GM21737 (cell line): ENCODE measurements around the gene LLGL2.

ENCODE experiments used
- ATAC-seq: cut with Tn5 transposase; IDR thresholded peaks from one replicate; pipeline ENCODE4 v1.9.1; 2021; ENCODE audit warnings: mild to moderate bottlenecking, moderate library complexity; ENCODE audit not compliant: unreplicated experiment

The LLGL2 gene

DNA sequence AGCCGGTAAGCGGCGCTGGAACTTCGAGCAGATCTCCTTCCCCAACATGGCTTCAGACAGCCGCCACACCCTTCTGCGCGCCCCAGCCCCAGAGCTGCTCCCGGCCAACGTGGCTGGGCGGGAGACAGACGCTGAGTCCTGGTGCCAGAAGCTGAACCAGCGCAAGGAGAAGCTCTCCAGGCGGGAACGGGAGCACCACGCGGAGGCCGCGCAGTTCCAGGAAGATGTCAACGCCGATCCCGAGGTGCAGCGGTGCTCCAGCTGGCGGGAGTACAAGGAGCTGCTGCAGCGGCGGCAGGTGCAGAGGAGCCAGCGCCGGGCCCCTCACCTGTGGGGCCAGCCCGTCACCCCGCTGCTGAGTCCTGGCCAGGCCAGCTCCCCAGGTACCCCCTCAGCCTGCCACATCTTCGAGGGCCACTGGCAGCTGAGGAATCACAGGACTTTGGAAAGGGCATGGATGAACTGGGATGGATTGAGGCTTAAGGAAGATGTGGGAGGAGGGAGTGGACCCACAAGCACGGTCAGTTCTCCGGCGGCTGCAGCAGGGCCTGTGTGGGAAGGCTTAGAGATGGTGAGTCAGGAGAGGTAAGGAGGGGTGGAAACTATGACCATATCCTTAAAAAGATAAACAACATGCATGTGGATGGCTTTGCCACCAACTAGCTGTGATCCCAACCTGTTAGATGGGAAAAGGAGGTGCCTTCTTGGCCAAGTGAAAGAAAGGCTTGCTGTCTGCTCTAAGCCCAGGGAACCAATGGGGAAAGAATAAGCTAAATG is 3.4 kb upstream of the LLGL2 start:
- ATAC-seq, result no peak

DNA sequence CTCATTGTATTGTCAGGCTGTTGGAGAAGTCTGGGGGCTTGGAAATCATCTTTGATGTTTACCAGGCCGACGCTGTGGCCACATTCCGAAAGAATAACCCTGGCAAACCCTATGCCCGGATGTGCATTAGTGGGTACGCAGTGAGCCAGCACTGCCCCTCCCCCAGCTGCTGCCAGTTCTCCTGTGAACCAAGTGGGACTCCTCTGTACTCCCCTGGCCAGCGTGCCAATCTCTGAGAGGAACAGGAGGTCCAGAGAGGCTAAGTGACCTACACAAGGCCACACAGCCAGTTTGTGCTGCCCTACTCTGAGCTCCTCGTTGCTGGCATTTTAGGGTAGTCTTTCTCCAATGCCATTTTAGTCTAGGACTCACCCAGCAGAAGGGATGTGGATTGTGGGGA is 1.9 kb upstream of the LLGL2 start:
- ATAC-seq, result no peak

DNA sequence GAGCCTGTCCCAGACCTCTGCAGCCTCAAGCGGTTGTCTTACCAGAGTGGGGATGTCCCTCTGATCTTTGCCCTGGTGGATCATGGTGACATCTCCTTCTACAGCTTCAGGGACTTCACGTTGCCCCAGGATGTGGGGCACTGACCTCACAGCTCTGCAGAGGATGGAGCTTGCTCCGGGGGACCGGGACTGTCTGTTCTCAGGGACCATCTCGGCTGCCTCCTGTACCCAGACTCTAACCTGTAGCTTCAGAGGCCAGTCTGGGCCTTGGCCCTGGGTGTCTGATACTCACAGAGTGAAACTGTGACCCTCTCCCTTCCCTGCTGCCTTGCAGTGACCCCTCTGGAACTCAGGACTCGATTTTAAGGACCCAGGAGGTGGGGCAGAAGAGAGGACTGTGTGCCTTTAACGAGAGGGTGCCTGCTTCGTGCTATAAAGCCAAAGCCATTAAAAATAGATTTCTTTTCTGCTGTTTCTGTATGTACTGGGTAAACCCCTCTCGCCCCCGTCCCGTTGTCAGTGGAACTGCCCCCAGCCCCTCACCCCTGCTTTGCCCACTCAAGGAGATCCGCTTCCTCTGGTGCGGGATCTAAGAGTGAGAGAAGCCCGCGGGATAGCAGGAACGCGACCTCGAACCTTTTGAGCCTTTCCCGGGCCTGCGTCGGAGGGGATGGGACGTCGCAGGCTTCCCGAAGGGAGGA is 1.1 kb upstream of the LLGL2 start:
- ATAC-seq, result no peak

DNA sequence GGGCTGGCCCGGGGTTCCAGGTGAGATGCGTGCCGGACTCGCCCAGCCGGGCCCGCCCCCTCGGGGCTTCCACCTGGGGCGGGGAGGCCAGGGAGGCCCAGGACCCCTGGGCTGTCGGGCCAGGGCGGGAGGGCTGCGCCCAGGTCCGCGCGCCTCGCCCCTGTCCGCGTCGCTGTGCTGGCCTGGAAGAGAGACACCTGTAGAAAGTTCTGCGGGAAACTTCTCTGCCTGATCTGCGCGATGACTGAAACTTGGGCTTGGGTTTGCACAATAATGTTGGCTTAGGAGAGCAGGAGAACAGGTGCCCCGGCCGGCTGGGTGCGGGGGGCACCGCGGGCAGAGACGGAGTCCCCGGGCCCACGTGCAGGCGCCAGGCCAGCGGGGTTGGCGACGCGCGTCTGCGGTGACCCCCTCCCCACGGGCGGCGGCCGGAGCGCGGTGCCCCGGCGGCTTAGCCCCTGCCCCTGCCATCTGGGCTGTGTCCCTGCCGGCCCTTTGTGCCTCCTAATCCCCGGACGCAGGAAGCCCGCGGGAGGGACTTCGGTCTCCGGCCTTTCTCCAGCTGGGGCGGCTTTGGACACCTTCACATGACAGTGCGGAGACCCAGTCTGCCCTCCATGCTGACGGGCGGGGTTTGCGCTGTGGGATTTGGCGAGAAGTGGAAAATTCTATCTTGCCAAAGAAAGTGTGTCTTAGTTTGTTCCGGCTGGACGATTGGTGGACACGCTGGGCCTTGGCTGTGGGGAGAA is 483 bp downstream of the LLGL2 start:
- ATAC-seq, result peak; percentile 2

DNA sequence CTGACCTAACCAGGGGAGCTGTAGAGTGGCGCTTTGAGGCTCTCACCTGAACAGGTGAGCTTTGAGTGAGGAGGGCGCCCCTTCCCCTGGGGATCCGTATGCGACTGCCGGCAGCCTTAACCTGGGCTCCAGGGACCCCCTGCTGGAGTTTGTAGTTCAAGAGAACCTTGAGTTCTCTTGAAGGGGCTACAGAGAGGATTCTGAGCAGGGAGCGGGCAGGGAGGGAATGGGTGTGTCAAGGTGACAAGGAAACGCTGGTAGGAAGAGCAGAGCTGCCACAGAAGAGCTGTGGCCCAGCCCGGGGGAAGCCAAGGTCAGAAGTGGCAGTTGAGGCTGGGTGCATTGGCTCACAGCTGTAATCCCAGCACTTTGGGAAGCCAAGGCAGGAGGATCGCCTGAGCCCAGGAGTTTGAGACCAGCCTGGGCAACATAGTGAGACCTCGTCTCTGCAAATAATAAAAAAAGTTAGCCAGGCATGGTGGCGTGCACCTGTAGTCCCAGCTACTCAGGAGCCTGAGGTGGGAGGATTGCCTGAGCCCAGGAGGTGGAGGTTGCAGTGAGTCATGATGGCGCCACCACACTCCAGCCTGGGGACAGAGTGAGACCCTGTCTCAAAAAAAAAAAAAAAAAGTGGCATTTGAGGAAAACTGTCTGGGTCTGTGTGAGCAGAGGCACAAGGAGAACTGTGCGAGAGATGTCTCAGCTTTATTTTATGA is 1.2 kb downstream of the LLGL2 start:
- ATAC-seq, result no peak

DNA sequence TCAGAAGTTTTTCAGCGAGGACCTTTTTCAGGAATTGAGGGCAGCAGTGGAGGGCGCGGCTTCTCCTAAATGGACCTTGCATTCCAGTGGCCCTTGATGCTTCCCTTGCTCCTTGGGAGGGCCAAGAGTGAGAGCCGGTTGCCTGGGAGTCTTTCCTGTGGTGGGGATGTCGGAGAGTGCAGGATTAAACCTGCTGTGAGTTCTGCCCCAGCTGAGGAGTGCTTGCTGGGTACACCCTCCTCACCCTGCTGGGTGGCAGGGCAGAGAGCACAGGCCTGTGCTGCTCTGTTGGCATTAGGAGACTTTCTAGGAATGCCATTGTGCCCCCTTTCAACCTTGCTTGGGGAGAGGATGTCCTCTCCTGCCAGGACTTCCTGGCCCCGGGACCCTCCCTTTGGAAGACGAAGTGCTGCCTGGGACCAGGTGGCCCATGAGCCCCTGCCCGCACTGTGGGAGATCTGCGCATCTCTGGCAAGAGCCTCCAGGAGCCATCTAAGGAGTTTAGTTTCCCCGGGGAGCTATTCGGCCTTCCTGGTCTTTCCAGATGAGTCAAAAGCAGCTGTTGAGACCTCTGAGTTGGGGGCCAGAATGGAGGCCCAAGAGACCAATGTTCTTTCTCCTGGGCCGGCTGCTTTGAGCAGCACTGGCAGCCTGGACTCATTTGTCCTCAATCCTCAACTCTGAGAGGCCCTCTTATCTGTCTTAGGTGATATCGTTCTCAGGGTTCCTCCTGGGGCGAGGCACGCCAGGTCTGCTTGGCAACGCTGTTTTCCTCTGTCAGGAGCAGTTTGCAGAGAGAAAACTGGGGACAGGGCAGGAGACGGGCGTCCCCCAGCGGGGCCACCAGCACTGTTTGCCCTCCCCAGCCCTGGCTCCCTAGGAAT is 5.6 kb downstream of the LLGL2 start:
- no peak for ATAC-seq

DNA sequence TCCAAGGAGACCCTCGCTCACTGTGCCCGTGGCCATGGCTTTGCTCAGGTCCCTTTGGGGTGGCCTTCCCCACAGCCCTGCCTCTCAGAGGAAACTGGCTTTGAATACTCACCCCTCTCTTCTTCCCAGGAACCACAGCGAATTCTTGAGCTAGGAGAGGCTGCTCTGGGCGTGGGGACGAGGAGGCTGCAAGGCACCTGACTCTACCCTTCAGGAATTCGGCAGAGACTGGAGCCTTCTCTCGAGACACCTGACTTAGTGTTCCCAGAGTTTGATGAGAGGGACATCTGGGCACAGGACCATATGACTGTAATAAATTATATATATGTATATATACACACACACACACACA is 6.2 kb downstream of the LLGL2 start:
- ATAC-seq, result no peak

DNA sequence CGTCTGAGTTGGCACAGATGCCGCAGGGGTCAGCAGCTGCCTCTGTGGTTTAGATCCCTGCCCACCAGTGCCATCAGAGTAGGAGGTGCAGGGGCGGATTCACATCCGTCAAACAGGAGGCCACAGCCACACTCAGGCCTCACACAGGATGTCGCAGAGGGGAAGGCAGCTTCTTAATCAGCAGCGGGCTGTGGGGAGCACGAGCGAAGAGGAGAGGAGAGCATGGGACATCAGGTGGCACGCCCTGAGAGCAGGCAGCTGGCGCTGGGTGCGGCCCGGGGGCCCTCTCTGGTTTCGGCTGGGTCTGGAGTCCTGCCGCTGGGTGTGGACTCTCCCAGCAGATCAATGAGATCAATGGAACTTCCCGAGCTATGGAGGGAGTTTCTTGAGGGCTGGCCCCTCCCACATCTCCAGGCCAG is 9.6 kb downstream of the LLGL2 start:
- no peak for ATAC-seq

DNA sequence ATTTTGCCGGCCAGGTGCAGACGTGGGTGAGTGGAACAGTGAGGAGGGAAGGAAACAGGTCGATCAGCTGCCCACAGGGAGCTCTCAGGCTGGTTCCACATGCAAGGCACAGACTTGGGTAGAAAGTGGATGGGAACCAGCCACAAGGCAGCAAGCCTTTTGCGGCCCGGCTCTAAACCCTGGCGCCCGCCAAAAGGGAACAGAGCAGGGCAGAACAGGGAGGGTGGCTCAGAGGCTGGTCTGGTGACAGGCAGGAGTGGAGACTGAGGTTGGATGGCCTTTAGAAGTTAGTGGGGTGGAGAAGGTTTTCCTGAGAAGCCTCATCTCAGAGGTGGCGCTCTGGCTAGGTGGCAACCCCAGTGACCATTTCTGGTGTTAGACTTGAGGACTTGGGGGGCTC is 10.4 kb downstream of the LLGL2 start:
- ATAC-seq, result no peak

DNA sequence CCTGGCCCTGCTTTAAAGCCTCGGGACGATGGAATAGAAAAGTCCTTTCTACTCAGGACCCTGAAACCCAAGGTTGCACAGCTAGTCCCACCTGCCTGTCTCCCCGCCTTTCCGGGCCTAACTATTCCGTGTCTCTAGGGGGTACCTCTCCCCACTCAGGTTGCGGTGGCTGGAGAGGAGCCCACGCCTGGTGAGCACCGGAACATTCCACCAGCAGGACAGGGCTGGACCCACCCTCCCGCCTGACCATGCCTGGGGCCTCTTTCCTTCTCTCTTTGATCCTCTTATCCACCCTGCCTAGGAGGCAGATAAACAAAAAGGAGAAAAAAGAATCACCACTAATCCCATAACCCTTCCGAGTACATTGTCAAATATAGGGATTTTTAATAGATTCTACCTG is 10.9 kb downstream of the LLGL2 start:
- no peak for ATAC-seq

DNA sequence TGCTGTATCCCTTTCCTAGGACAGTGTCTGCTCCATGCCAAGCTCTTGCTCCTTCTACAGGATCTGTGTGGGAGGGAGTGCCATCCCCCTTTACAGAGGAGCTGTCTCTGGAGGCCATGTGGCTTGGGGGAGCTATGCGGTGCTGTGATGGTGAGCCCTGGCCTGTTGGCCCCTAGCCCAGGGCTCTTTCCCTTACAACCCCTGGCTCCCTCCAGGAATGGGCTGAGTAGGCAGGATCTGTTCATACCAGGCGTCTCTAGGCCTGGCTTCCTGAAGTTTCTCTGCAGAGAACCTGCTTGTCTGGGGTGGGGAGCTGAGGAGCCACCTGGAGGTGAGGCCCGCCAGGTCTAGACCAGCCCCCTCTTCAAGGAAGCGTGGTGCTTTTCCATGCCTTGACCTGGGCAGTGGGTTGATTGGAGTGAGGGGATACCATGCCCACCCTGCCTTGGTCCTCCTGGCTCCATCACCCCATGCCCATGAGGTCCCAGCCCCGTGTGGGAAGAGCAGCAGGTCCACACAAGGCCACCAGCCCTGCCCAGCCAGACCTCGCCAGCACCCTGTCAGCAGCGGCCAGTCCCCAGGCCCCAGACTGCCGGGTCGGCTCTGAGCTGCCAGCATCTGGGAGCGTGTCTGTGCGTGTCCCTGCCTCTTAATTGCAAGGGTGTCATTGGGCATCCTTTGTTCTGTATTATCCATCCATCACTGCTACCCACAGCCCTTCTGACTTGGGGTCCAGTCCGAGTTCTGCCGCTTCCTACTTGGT is 14.7 kb downstream of the LLGL2 start:
- ATAC-seq, result no peak

DNA sequence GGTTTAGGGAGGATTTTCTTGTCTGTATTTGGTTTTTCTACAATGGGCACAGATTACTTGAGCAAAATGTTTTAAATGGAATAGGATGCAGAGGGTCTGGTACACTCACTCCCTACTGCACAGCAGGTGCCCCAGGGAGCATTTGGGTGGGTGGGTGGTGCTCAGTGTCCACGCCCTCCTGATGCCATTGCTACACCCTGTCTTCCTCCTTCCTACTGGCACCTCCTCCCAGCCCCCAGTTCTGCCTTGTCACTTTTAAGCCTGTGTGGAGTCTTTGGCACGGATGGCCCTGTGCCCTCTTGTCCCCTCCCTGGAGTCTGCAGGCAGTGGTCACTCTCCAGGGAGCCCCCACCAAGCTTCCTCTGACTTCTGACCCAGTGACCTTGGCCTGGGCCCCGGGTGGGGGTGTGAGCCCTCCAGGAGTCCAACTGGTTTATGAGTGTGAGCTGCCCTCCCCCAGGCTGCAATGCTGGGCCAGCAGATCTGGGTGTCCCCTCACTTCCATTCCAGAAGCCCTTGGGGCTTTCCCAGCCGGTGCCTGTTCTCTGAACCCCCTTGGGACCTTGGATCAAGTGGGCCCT is 15.5 kb downstream of the LLGL2 start:
- no peak for ATAC-seq

DNA sequence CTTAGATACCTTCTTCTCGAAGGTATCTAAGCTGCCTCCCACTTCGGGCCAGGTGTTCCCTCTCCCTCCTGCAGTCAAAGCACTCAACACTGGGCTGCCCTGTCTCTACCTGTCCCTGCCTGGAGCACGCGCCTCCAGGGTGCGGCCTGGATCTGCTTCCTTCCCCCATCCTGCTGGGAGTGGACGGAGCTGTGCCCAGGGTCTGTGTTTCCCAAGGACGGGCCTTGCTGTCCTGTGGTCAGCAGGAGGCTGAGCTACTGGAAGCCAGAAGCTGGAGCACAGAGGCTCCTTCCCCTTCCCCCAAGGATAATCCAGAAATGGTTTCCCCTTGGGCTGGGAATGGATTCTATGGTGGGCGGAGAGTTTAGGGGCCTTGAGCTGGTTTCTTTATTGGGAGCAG is 16.7 kb downstream of the LLGL2 start:
- no peak for ATAC-seq

DNA sequence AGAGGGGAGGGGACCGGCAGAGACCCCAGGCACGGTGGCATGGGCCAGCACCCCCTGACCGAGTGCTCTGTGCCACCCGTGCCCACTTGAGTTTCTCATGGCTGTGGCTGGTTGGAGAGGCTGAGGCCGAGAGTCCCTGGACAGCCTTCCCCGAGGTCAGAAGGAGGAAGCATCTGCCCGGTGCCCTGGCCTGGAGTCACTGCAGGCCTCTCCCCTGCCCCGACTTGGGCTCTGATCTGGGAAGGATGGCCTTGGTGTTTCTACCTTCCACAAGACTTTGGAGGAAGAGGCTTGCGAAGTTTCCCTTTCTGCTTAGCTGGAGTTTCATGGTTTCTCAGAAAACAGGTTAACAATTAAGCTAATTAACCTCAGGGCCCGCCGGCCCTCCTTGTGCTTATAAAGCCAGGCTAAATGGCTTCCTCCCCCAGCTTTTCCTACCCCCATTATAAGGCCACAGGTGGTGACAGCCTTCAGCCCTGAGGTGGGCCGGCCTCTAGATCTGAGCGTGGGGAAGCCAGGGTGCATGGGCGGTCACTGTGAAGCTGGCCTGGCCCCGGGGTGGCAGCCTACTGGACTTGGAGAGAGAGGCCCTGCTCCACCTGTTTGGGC is 17.3 kb downstream of the LLGL2 start:
- no peak for ATAC-seq

DNA sequence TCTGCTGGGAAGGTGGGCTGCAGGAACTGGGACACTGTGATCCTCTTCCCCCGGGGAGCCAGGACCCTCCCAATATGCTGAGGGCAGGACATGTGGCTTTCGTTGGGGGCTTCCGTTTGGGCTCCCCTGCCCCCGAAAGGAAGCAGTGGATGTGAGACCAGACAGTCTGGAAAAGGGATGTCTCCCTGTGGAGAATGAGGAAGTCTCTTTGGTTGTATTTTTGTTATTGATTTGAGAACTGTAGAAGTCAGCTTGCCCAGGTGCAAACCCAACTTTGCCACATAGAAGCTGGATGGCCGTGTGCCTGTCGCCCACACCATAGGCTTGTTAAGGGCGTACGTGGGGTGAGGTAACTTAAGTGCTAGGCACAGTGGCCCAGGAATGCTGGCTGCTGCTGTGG is 18.8 kb downstream of the LLGL2 start:
- ATAC-seq, result no peak

DNA sequence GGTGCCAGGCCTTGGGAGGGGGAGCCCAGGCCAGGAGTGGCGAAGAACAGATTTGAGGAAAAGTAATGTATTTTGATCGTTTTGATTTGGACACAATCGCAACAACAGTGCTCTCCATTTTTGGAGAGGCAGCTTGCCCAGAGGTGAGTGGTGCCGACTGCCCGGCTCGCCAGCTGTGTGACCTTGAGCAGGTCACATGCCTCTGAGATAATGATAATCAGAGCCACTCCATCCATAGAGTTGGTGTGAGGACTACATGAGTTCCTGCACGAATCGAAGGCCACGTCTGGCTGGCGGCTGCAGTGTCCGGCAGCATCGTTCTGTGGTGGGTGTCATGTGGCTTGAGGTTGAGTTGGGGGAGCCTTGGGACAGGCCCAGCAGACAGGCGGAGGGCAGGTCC is 20.7 kb downstream of the LLGL2 start:
- ATAC-seq, result no peak

DNA sequence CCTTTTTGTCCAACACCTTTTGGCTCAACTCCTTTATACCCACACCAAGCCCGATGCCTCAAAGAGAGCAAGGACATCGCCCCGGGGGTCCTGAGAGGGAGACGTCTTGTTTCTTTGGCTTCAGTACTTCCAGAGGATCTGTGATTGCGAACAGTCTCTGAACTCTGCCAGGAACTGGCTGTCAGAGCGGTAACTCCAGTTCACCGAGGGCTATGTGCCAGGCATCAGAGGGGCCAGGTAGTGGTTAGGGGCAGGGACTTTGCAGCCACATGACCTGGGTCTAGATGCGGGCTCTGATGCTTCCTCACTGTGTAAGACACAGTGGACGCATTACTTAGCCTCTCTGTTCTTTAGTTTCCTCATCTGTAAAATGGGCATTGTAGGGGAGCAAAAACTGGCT is 21.6 kb downstream of the LLGL2 start:
- ATAC-seq, result no peak

DNA sequence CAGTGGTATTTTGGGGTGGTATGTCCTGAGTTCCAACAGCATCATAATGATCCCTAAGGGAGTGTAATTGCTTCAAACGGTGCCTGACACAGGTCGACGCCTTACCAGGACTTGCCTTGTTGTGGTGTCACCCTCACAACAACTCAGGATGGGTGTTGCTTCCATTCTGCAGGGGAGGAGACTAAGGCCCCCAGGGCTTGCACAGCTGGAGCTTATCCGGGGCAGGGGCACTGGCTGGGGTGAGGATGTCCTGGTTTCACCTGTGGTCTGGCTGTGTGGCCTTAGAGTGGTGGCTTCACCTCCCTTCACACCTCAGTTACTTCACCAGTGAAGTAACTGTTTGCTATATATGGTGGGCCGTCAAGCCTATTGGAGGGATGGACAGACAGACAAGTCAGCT is 23.3 kb downstream of the LLGL2 start:
- no peak for ATAC-seq
